ENCODE measurements around the gene SPDYE4. TPM values are rescaled to one million over a fixed set of nuclear protein-coding genes. Genes with fewer than 3 reads are reported as not detected.

Gene SPDYE4
- total RNA-seq, 4 donors from 2014 or later, result not detected

- no peaks in the 10 kb centered on the region for H3K36me3 ChIP-seq
- H3K9me3 ChIP-seq, result peaks cover 0 to 10% (median 0%) of the 10 kb centered on the region in 3 donors
- no peak for ATAC-seq
- TF ChIP-seq CTCF (IDR thresholded peaks at IDR 0.05), result no peak
- no peak for TF ChIP-seq POLR2A (IDR thresholded peaks at IDR 0.05)
- TF ChIP-seq POLR2AphosphoS5 (IDR thresholded peaks at IDR 0.05), result no peak
- TF ChIP-seq EP300 (IDR thresholded peaks at IDR 0.05), result no peak
- H3K27ac ChIP-seq, result no peak overlapping the region
- 67 to 100% methylated on average over 1 to 2 of the region's 2 CpGs for WGBS, 2 donors (ENCODE audit: low coverage in 1 of 2)
- H3K4me3 ChIP-seq, result no peak overlapping the region
- H3K4me1 ChIP-seq, result no peaks in the 10 kb centered on the region
- H3K27me3 ChIP-seq, result peaks cover 1% of the 10 kb centered on the region
These were observed 33.5 kb upstream of the SPDYE4 start for GRCh38 chr17:8791910-8792270.

DNA sequence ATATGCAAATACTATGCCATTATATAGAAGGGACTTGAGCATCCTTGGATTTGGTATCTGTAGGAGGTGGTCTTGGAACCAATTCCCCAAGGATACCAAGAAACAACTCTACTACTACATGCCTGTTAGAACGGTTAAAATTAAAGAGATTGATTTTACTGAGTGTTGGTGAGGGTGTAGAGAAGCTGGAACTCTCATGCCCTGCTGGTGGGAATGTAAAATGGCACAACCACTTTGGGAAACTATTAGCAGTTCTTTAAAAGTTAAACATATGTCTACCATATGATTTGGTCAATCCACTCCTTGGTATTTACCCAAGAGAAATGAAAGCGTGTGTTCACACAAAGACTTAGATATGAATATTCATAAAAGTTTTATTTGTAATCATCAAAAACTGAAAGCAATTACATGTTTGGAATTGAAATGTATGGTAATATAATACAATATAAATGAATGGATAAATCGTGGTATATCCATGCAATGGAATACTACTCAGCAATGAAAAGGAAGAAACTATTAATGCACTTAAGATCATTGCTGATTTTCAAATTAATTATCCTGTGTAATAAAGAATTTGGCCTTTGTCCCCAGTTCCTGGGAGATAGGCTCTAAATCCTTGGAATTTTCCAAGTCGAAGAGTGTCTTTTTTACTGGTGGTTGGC is 33.0 kb upstream of the SPDYE4 start:
- Histone ChIP-seq H3K4me1 (no peaks in the 10 kb centered on the region), H3K36me3 (no peaks in the 10 kb centered on the region), H3K4me3 (no peak overlapping the region), H3K27ac (no peak overlapping the region), H3K27me3 (no peaks in the 10 kb centered on the region), H3K9me3 (peaks cover 0 to 10% (median 0%) of the 10 kb centered on the region in 3 donors)
- no peak for ATAC-seq
- WGBS, 2 donors (ENCODE audit: low coverage in 1 of 2), result 79 to 95% methylated on average over 4 of the region's 4 CpGs
- TF ChIP-seq POLR2AphosphoS5 (IDR thresholded peaks at IDR 0.05) (no peak), EP300 (IDR thresholded peaks at IDR 0.05) (no peak), CTCF (IDR thresholded peaks at IDR 0.05) (no peak), POLR2A (IDR thresholded peaks at IDR 0.05) (no peak)

GRCh38 chr17:8789743-8790142 is 31.4 kb upstream of the SPDYE4 start:
- Histone ChIP-seq H3K27ac (no peak overlapping the region), H3K4me1 (no peaks in the 10 kb centered on the region), H3K9me3 (peaks cover 0 to 10% (median 0%) of the 10 kb centered on the region in 3 donors), H3K27me3 (no peaks in the 10 kb centered on the region), H3K4me3 (no peak overlapping the region), H3K36me3 (no peaks in the 10 kb centered on the region)
- 44 to 100% methylated on average over 1 to 8 of the region's 10 CpGs for WGBS, 2 donors (ENCODE audit: low coverage in 1 of 2)
- no peak for ATAC-seq
- TF ChIP-seq EP300 (IDR thresholded peaks at IDR 0.05) (no peak), CTCF (IDR thresholded peaks at IDR 0.05) (no peak)

DNA sequence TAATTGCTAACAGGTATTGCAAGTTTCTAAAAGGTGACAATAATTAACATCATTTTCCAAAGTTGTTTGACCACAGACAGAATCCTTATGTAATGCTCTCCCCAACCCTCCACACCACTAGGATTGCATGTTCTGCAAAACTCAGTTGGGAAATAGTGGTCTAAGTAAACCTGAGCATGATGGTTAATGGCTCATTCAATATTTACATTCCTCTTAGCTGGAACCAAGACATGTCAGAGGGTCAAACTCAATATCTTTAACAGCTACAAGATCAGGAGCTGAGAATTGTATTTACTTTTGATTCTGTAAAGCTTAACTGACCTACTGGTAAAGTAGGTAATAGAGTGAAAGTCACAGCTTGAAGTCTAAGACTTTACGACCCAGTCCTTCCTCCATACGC is 30.7 kb upstream of the SPDYE4 start:
- TF ChIP-seq EP300 (IDR thresholded peaks at IDR 0.05), result no peak
- TF ChIP-seq POLR2A (IDR thresholded peaks at IDR 0.05), result no peak
- no peak for TF ChIP-seq POLR2AphosphoS5 (IDR thresholded peaks at IDR 0.05)
- no peak for TF ChIP-seq CTCF (IDR thresholded peaks at IDR 0.05)
- ATAC-seq, result no peak
- Histone ChIP-seq H3K36me3 (no peaks in the 10 kb centered on the region), H3K27ac (no peak overlapping the region), H3K4me3 (no peak overlapping the region), H3K9me3 (peaks cover 0 to 10% (median 0%) of the 10 kb centered on the region in 3 donors), H3K4me1 (no peaks in the 10 kb centered on the region), H3K27me3 (no peaks in the 10 kb centered on the region)
- 85 to 100% methylated on average over 2 of the region's 2 CpGs for WGBS, 2 donors (ENCODE audit: low coverage in 1 of 2)
